Spinal cord (tissue), 10 donors: ENCODE results near the gene DDX27. TPM values are rescaled to one million over a fixed set of nuclear protein-coding genes. Genes with fewer than 3 reads are reported as not detected.

Source experiments
- DNase-seq, 6 donors: peaks; one replicate each; pipeline versions ENCODE4 v3.0.0 to v3.0.0-alpha.2; 2013 to 2015; ENCODE audit warnings: low spot score in 6 of 6, low read depth in 4 of 6
- H3K27ac ChIP-seq: one replicate; pipeline ENCODE4 v1.5.1; 2013; ENCODE audit warnings: low read depth, low read length, control low read depth
- H3K27me3 ChIP-seq: one replicate; pipeline ENCODE4 v1.6.1; 2013; ENCODE audit warnings: low read length; ENCODE audit not compliant: control insufficient read depth, insufficient read depth
- H3K36me3 ChIP-seq: one replicate; pipeline ENCODE4 v1.6.1; 2013; ENCODE audit warnings: low read length; ENCODE audit not compliant: control insufficient read depth, insufficient read depth
- H3K4me1 ChIP-seq: one replicate; pipeline ENCODE4 v1.6.1; 2013; ENCODE audit warnings: low read length; ENCODE audit not compliant: control insufficient read depth, insufficient read depth
- H3K4me3 ChIP-seq: one replicate; pipeline ENCODE4 v1.5.1; 2013; ENCODE audit warnings: low read depth, low read length, control low read depth
- H3K9me3 ChIP-seq: one replicate; pipeline ENCODE4 v1.6.1; 2013; ENCODE audit warnings: low read length; ENCODE audit not compliant: control insufficient read depth, insufficient read depth
- WGBS: methylation state at CpG from one replicate; pipeline ENCODE4 v1.1.5; 2013; ENCODE audit warnings: missing lambda C conversion rate; ENCODE audit not compliant: insufficient coverage; 5-methylcytosine and 5-hydroxymethylcytosine counted together
- polyA plus RNA-seq, 2 donors: library from polyadenylated mRNA; unstranded; fragments of 120-200 nt; gene quantifications; one replicate each; pipeline ENCODE4 v1.2.1, GENCODE V29; 2013; ENCODE audit not compliant: insufficient read length in 2 of 2
- small RNA-seq: library from RNA; depleted of rRNA; stranded (forward); fragments of <200 nt; gene quantifications from one replicate; pipeline ENCODE3, GENCODE V24; 2014; ENCODE audit warnings: low replicate concordance
- total RNA-seq, 2 donors: library from RNA; depleted of rRNA in 1 of 2; stranded (reverse); fragments of 120-200 nt in 1 of 2; fragments of >200 nt in 1 of 2; gene quantifications; one replicate each; pipeline versions ENCODE4 v1.2.3 to v1.2.4, GENCODE V29; 2013 to 2014
- donor health status: healthy.

The DDX27 gene
- total and polyA plus RNA-seq, 4 donors: 17.0 to 32.9 (median 29.6) TPM

- Histone ChIP-seq H3K36me3 (peaks cover 41% of the 10 kb centered on the region), H3K4me3 (no peak overlapping the region), H3K27ac (no peak overlapping the region), H3K9me3 (no peaks in the 10 kb centered on the region), H3K27me3 (no peaks in the 10 kb centered on the region), H3K4me1 (peaks cover 10% of the 10 kb centered on the region)
- DNase-seq: no peak
- WGBS: no CpG with 5 or more reads among the region's 6 CpGs
Measured at GRCh38 chr20:49293122-49293521, 73.9 kb downstream of the DDX27 start.

Small RNA genes within 50 kb of the gene (small RNA-seq; reads per million reads assigned to genes)
- gene SNORD12B (5,039 reads per million, percentile 100 among the genes with 10 or more reads in this experiment), gene SNORD12C (1,904 reads per million, percentile 100 among the genes with 10 or more reads in this experiment)

Other genes with a start within 250 kb of the DDX27 start
- 100 to 1,000 TPM in 1 of 2 donors, 10 to 100 TPM in 1; 74.5 to 131 TPM for gene CSE1L, start 173.1 kb upstream of the DDX27 start, total RNA-seq
- gene CSE1L, start 173.1 kb upstream of the DDX27 start, polyA plus RNA-seq: 10 to 100 TPM; 84.2 to 92.5 TPM
- 10 to 100 TPM; 54.2 to 54.9 TPM for gene STAU1, start 31.1 kb upstream of the DDX27 start, total RNA-seq
- gene STAU1, start 31.1 kb upstream of the DDX27 start, polyA plus RNA-seq: 100 to 1,000 TPM in 1 of 2 donors, 10 to 100 TPM in 1; 93.2 to 113 TPM
- 10 to 100 TPM; 16.6 to 26.5 TPM for gene ZNFX1, start 58.6 kb downstream of the DDX27 start, total RNA-seq
- gene ZNFX1, start 58.6 kb downstream of the DDX27 start, polyA plus RNA-seq: 10 to 100 TPM; 14.2 to 15.3 TPM